OCI-LY3 (cell line): ENCODE data around the gene PARD3.

Source experiments
- H2AFZ ChIP-seq: fragments of 200-600, 300-600 bp; shearing (Covaris generic); 2 replicates; pipeline ENCODE4 v1.6.0; 2014; ENCODE audit warnings: antibody characterized with exemption, low read depth, low read length
- H3K27ac ChIP-seq: fragments of 200-600, 300-600 bp; sonication (generic); 2 replicates; pipeline ENCODE4 v1.5.1; 2014; ENCODE audit warnings: mild to moderate bottlenecking, low read length, moderate library complexity, mixed read lengths
- H3K27me3 ChIP-seq: fragments of 200-600, 300-600 bp; sonication (generic); 2 replicates; pipeline ENCODE4 v1.6.1; 2014; ENCODE audit warnings: low read depth, low read length, mixed read lengths
- H3K36me3 ChIP-seq: fragments of 200-600, 300-600 bp; sonication (generic); replicated peaks from 2 replicates; pipeline ENCODE3; 2014; ENCODE audit warnings: low read depth, low read length, mixed read lengths
- H3K4me1 ChIP-seq: fragments of 300-600, 200-600 bp; sonication (generic); 2 replicates; pipeline ENCODE4 v1.6.1; 2014; ENCODE audit warnings: low read length, mixed read lengths
- H3K4me2 ChIP-seq: fragments of 200-600, 300-600 bp; sonication (generic); 2 replicates; pipeline ENCODE4 v1.6.1; 2014; ENCODE audit warnings: low read length, mixed read lengths
- H3K4me3 ChIP-seq: fragments of 300-600, 200-600 bp; sonication (generic); 2 replicates; pipeline ENCODE4 v1.5.1; 2014; ENCODE audit warnings: antibody characterized with exemption, mild to moderate bottlenecking, low read length, moderate library complexity
- H3K79me2 ChIP-seq: fragments of 300-600, 200-600 bp; shearing (Covaris generic); 2 replicates; pipeline ENCODE4 v1.6.1; 2014; ENCODE audit warnings: mild to moderate bottlenecking, low read length, mixed read lengths
- H3K9ac ChIP-seq: fragments of 300-600, 200-600 bp; shearing (Covaris generic); 2 replicates; pipeline ENCODE4 v1.6.0; 2014; ENCODE audit warnings: mild to moderate bottlenecking, low read length, moderate library complexity
- H3K9me3 ChIP-seq: fragments of 200-600, 300-600 bp; shearing (Covaris generic); 2 replicates; pipeline ENCODE4 v1.6.1; 2014; ENCODE audit warnings: low read length, mixed read lengths; ENCODE audit not compliant: insufficient read depth
- H4K20me1 ChIP-seq: fragments of 200-600, 300-600 bp; sonication (generic); 2 replicates; pipeline ENCODE4 v1.6.1; 2016; ENCODE audit warnings: low read length, mixed read lengths; ENCODE audit not compliant: insufficient read depth
- EZH2phosphoT487 ChIP-seq: fragments of 200-600 bp; shearing (Covaris generic); IDR thresholded peaks from 2 replicates; pipeline ENCODE4 v1.6.1; 2018; ENCODE audit warnings: antibody characterized with exemption, mixed run types, low read depth
- TF ChIP-seq, protein P1 (sequence below): fragments of 200-600, 300-600 bp; sonication (generic); IDR thresholded peaks from 2 replicates; pipeline ENCODE4 v1.5.1; 2014; ENCODE audit warnings: antibody characterized with exemption, low read length, low read depth

Gene PARD3

DNA sequence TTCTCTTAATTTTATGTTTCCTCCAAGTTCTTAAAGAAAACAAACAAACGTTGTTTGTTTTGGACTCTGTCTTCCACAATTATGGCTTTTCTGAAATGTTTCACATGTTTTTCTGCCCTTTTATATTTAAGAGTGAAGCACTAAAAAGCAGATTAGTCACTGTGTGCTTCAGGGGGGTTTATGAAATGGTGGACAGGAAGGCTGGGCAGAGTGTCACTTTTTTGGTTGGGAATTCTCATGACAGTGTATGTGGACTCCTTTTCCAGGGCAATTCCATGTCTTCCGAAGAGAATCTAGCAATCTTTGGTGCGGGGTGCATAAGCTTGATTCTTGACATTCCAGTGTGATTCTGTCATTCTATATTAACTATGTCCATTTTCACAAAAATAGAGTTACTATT lies 669.4 kb downstream of the PARD3 start:
- no peaks in the 10 kb centered on the region for H3K79me2 ChIP-seq
- no peaks in the 10 kb centered on the region for H3K36me3 ChIP-seq
- no peaks in the 10 kb centered on the region for H4K20me1 ChIP-seq
- TF ChIP-seq EZH2phosphoT487 = no peak
- TF ChIP-seq, protein P1, sequence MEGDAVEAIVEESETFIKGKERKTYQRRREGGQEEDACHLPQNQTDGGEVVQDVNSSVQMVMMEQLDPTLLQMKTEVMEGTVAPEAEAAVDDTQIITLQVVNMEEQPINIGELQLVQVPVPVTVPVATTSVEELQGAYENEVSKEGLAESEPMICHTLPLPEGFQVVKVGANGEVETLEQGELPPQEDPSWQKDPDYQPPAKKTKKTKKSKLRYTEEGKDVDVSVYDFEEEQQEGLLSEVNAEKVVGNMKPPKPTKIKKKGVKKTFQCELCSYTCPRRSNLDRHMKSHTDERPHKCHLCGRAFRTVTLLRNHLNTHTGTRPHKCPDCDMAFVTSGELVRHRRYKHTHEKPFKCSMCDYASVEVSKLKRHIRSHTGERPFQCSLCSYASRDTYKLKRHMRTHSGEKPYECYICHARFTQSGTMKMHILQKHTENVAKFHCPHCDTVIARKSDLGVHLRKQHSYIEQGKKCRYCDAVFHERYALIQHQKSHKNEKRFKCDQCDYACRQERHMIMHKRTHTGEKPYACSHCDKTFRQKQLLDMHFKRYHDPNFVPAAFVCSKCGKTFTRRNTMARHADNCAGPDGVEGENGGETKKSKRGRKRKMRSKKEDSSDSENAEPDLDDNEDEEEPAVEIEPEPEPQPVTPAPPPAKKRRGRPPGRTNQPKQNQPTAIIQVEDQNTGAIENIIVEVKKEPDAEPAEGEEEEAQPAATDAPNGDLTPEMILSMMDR = no peak
- H3K4me1 ChIP-seq = no peaks in the 10 kb centered on the region
- H3K4me2 ChIP-seq = no peak overlapping the region
- no peaks in the 10 kb centered on the region for H3K27me3 ChIP-seq
- H3K9ac ChIP-seq = no peak overlapping the region
- no peak overlapping the region for H2AFZ ChIP-seq
- no peaks in the 10 kb centered on the region for H3K9me3 ChIP-seq
- H3K4me3 ChIP-seq = no peak overlapping the region
- H3K27ac ChIP-seq = no peak overlapping the region

DNA sequence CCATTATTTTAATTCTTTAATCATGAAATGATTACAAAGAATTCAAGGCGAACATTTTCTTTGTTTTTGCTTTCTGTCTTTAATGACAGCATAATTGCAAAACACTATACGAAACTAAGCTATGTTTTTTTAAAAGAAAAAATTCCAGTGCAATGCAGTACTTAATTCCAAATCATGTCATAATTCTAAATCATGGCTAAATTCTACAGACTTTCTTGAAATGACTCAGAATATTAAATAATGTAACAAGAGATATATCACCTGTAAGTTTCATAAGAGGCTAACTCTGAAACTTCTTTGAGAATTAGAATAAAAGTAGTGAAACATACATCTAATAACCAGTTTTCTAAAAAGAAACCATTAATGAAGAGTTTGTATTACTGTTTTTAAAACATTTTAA lies 671.6 kb downstream of the PARD3 start:
- Histone ChIP-seq H3K27ac (no peak overlapping the region), H3K4me2 (no peak overlapping the region), H2AFZ (no peak overlapping the region), H3K4me1 (no peaks in the 10 kb centered on the region), H3K27me3 (no peaks in the 10 kb centered on the region), H3K9ac (no peak overlapping the region), H3K4me3 (no peak overlapping the region), H4K20me1 (no peaks in the 10 kb centered on the region), H3K36me3 (no peaks in the 10 kb centered on the region), H3K79me2 (no peaks in the 10 kb centered on the region), H3K9me3 (no peaks in the 10 kb centered on the region)
- TF ChIP-seq, protein P1 = no peak
- no peak for TF ChIP-seq EZH2phosphoT487

DNA sequence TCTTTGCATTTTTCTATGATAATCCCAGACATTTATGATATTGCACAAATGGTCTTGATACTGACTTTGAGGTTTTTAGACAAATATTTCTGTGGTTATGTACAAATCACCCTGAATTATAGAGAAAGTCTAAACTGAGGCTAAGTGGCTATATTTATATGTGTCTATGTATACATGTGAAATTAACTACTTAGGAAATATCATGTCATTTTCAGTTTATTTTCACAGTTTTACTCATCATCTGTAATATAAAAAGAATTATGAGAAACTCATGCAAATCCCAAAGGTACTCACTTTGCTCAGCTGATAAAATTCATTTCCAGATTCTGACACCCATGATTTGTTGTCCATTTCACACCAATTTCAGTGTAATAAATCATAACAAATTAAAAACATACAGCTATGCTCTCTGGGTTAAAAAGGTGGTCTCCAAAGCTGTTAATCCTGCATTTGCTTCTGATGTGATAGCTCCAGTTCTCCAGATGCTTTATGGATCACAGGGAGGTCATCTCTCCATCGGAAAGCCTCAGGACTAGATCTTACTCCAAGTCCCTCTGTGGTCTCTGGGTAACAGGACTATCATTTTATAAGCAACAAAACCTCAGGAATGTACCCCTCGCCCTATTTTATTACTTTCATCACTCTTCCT lies 673.9 kb downstream of the PARD3 start:
- H3K4me1 ChIP-seq = no peaks in the 10 kb centered on the region
- no peak overlapping the region for H2AFZ ChIP-seq
- TF ChIP-seq, protein P1 = no peak
- no peak for TF ChIP-seq EZH2phosphoT487
- H3K9ac ChIP-seq = no peak overlapping the region
- no peaks in the 10 kb centered on the region for H3K9me3 ChIP-seq
- no peak overlapping the region for H3K27ac ChIP-seq
- no peaks in the 10 kb centered on the region for H4K20me1 ChIP-seq
- no peaks in the 10 kb centered on the region for H3K79me2 ChIP-seq
- H3K4me2 ChIP-seq = no peak overlapping the region
- H3K36me3 ChIP-seq = no peaks in the 10 kb centered on the region
- H3K4me3 ChIP-seq = no peak overlapping the region
- no peaks in the 10 kb centered on the region for H3K27me3 ChIP-seq

DNA sequence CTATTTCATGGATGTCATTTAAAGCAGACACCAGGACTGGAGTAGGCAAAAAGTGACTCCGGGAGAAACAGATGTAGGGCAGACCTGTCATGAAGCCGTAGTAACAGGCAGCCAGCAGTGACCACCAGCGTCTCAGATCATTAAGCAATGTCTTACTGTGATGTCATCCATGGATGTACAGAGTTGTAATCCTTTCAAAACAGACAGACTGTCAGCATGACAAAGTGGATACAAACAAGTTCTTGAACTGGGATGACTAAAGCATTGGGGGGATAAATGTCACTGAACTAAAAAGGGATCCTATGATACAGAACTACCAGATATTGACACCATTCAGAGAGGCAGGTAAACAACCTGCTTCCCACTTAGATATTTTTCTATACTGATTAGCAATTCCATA lies 675.5 kb downstream of the PARD3 start:
- H3K79me2 ChIP-seq = no peaks in the 10 kb centered on the region
- no peak overlapping the region for H3K9ac ChIP-seq
- no peak overlapping the region for H3K27ac ChIP-seq
- TF ChIP-seq, protein P1 = no peak
- no peak for TF ChIP-seq EZH2phosphoT487
- no peak overlapping the region for H2AFZ ChIP-seq
- H3K4me3 ChIP-seq = no peak overlapping the region
- no peak overlapping the region for H3K4me2 ChIP-seq
- H3K36me3 ChIP-seq = no peaks in the 10 kb centered on the region
- H4K20me1 ChIP-seq = no peaks in the 10 kb centered on the region
- no peaks in the 10 kb centered on the region for H3K27me3 ChIP-seq
- no peaks in the 10 kb centered on the region for H3K9me3 ChIP-seq
- H3K4me1 ChIP-seq = no peaks in the 10 kb centered on the region
